Smooth muscle cell (in vitro differentiated cells): Measurements from ENCODE around the gene SEPTIN5. TPM values are rescaled to one million over a fixed set of nuclear protein-coding genes. Genes with fewer than 3 reads are reported as not detected.

Source experiments
- DNase-seq: peaks from one replicate; lab custom pipeline; 2025; ENCODE audit not compliant: unreplicated experiment; lab: John Stamatoyannopoulos, UW
- H2AFZ ChIP-seq: fragments of 200-600 bp; sonication (generic); 2 replicates; pipeline ENCODE4 v1.6.0; 2016; ENCODE audit warnings: antibody characterized with exemption, low read depth, mild to moderate bottlenecking
- H3F3A ChIP-seq: fragments of 200-600 bp; sonication (generic); 2 replicates; pipeline ENCODE4 v1.6.0; 2017; ENCODE audit warnings: antibody characterized with exemption, low read depth
- H3K27ac ChIP-seq: fragments of 200-600 bp; sonication (generic); 2 replicates; pipeline ENCODE4 v1.5.1; 2016; ENCODE audit warnings: low read depth, mild to moderate bottlenecking
- H3K27me3 ChIP-seq: fragments of 200-600 bp; sonication (generic); 2 replicates; pipeline ENCODE4 v1.6.1; 2016; ENCODE audit warnings: low read depth, mild to moderate bottlenecking
- H3K36me3 ChIP-seq: fragments of 200-600 bp; sonication (generic); 2 replicates; pipeline ENCODE4 v1.5.1; 2016; ENCODE audit warnings: low read depth
- H3K4me1 ChIP-seq: fragments of 200-600 bp; sonication (generic); 2 replicates; pipeline ENCODE4 v1.5.1; 2016; ENCODE audit warnings: low read depth
- H3K4me2 ChIP-seq: fragments of 200-600 bp; sonication (generic); 2 replicates; pipeline ENCODE4 v1.6.0; 2016; ENCODE audit warnings: mild to moderate bottlenecking
- H3K4me3 ChIP-seq: fragments of 200-600 bp; sonication (generic); 2 replicates; pipeline ENCODE4 v1.5.1; 2016; ENCODE audit warnings: mild to moderate bottlenecking
- H3K79me2 ChIP-seq: fragments of 200-600 bp; sonication (generic); 2 replicates; pipeline ENCODE4 v1.6.0; 2016; ENCODE audit warnings: low read depth, mild to moderate bottlenecking
- H3K9ac ChIP-seq: fragments of 200-600 bp; sonication (generic); 2 replicates; pipeline ENCODE4 v1.6.0; 2016; ENCODE audit warnings: low read depth
- H3K9me3 ChIP-seq: fragments of 200-600 bp; sonication (generic); replicated peaks from 2 replicates; pipeline ENCODE4 v1.5.1; 2016; ENCODE audit warnings: low read depth
- H4K20me1 ChIP-seq: fragments of 200-600 bp; sonication (generic); 2 replicates; pipeline ENCODE4 v1.6.0; 2016; ENCODE audit warnings: low read depth
- WGBS: methylation state at CpG from one replicate; pipeline ENCODE4 v1.1.7; 2016; ENCODE audit warnings: low lambda C conversion rate; 5-methylcytosine and 5-hydroxymethylcytosine counted together
- polyA plus RNA-seq: library from polyadenylated mRNA; unstranded; fragments of >200 nt; fragmentation: Nextera tagmentation; extraction: Ambion mirVana; gene quantifications from 2 replicates; pipeline ENCODE4 v1.2.1, GENCODE V29; 2016
- total RNA-seq: library from RNA; depleted of rRNA; stranded (reverse); fragments of >200 nt; gene quantifications from 2 replicates; pipeline ENCODE4 v1.2.3, GENCODE V29; 2014
- TF ChIP-seq, protein P1 (sequence below): fragments of 200-600 bp; sonication (generic); IDR thresholded peaks from 2 replicates; pipeline ENCODE4 v1.5.1; 2017; ENCODE audit warnings: borderline replicate concordance, mild to moderate bottlenecking, antibody characterized with exemption; ENCODE audit not compliant: insufficient read depth, poor library complexity, severe bottlenecking

SEPTIN5 gene
- total and polyA plus RNA-seq, 2 experiments from 2014 or later, result 26.6 to 64.1 TPM

DNA sequence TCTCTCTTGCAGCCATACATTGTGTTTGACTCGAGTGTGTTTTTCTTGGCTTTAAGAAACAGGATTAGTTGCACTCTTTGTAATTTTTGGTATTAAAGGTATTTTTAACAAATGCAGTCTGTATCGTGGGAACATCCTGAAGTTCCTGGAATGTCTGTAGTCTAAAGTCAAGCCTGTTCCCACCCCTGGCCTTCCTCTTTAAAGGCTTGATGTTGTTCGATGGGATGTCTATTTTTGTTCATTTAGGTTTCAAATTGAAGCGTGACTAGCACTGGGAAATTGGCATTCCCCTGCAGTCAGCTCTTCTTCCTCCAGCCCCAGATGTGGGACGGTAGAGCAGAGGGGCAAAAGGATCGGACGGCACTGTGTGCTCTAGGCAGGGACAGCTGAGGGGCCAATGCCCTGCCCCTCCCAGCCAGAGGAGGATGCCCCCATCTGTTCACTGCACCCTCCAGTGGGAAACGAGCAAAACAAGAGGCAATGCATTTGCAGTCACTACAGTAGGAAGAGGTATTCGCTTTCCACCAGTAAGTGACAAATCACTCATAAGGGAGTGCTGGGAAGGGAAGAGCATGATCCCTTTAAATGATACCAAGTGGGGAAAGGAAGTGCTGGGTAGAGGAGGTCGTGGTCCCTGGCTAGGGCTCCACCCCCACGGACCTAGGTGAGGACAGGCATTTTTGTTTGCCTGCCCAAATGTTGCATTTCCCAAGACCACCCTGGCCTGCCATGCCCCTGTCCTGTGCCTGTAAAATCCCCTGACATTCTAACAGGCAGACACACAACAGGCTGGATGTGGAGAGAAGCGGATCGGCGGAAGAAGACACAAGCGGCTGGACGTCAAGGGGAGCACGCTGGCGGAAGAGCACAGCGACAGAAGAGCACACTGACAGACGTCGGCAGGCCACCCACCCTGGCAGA lies 47.4 kb upstream of the SEPTIN5 start:
- Histone ChIP-seq H3K4me1 (peaks cover 4% of the 10 kb centered on the region), H3K9ac (no peak overlapping the region), H4K20me1 (no peaks in the 10 kb centered on the region), H3K27ac (no peak overlapping the region), H3K36me3 (no peaks in the 10 kb centered on the region), H3F3A (no peaks in the 10 kb centered on the region), H3K9me3 (no peaks in the 10 kb centered on the region), H3K4me2 (no peak overlapping the region), H3K4me3 (no peak overlapping the region), H2AFZ (no peak overlapping the region), H3K27me3 (no peaks in the 10 kb centered on the region), H3K79me2 (no peaks in the 10 kb centered on the region)
- 84% methylated on average over 21 of the region's 21 CpGs for WGBS
- no peak for DNase-seq
- TF ChIP-seq, protein P1, sequence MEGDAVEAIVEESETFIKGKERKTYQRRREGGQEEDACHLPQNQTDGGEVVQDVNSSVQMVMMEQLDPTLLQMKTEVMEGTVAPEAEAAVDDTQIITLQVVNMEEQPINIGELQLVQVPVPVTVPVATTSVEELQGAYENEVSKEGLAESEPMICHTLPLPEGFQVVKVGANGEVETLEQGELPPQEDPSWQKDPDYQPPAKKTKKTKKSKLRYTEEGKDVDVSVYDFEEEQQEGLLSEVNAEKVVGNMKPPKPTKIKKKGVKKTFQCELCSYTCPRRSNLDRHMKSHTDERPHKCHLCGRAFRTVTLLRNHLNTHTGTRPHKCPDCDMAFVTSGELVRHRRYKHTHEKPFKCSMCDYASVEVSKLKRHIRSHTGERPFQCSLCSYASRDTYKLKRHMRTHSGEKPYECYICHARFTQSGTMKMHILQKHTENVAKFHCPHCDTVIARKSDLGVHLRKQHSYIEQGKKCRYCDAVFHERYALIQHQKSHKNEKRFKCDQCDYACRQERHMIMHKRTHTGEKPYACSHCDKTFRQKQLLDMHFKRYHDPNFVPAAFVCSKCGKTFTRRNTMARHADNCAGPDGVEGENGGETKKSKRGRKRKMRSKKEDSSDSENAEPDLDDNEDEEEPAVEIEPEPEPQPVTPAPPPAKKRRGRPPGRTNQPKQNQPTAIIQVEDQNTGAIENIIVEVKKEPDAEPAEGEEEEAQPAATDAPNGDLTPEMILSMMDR, result no peak

DNA sequence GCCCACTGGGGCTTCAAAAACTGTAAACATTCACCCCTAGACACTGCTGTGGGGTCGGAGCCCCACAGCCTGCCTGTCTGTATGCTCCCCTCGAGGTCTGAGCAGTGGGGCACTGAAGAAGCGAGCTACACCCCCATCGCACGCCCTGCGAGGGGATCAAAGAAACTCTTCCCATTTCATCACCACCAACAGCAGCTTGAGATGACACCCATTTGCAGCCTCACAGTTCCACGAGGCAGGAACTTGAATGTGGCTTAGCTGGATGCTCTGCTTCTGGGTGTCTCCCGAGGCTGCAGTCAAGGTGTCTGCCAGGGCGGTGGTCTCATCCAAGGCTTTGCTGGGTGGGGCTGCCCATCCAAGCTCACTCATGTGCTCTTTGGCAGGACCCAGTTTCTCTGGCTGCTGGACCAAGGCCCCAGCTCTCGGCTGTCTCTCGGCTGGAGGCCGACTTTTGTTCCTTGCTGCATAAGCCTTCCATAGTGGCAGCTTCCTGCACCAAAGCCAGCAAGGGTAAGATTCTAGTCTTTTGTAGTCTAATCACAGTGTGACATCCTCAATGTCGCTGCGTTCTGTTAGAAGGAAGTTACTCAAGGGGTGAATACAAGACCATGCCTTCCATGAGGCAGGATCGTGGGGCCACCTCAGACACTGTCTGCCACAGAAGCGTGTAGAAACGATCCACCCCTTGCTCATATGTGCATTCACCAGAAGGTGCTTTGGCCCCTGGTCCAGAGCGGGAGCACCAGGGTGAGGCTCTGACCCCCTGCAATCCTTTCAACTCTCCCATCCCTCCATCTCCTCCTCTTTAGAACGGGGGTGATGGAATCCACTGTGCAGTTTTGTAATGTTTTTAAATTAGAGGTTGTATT lies 46.2 kb upstream of the SEPTIN5 start:
- Histone ChIP-seq H3K4me3 (no peak overlapping the region), H3K4me1 (peaks cover 4% of the 10 kb centered on the region), H2AFZ (no peak overlapping the region), H3K9me3 (no peaks in the 10 kb centered on the region), H3K27me3 (no peaks in the 10 kb centered on the region), H4K20me1 (no peaks in the 10 kb centered on the region), H3K27ac (no peak overlapping the region), H3K9ac (no peak overlapping the region), H3K36me3 (no peaks in the 10 kb centered on the region), H3K79me2 (no peaks in the 10 kb centered on the region), H3F3A (no peaks in the 10 kb centered on the region), H3K4me2 (no peak overlapping the region)
- TF ChIP-seq, protein P1, result no peak
- DNase-seq, result no peak
- WGBS, result 92% methylated on average over 19 of the region's 19 CpGs

DNA sequence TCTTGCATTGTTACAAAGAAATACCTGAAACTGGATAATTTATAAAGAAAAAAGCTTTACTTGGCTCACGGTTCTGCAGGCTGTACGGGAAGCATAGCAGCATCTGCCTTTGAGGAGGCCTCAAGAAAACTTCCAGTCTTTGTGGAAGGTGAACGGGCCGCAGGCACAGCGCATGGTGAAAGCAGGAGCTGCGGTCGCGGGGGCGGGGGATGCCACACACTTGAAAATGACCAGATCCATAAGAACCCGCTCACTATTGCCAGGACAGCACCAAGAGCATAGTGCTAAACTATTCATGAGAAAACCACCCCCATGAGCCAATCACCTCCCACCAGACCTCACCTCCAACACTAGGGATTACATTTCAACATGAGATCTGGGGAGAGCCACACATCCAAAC lies 45.6 kb upstream of the SEPTIN5 start:
- Histone ChIP-seq H3F3A (no peaks in the 10 kb centered on the region), H3K36me3 (no peaks in the 10 kb centered on the region), H3K4me2 (no peak overlapping the region), H3K9ac (no peak overlapping the region), H2AFZ (no peak overlapping the region), H3K27me3 (no peaks in the 10 kb centered on the region), H4K20me1 (no peaks in the 10 kb centered on the region), H3K27ac (no peak overlapping the region), H3K79me2 (no peaks in the 10 kb centered on the region), H3K4me1 (peaks cover 2% of the 10 kb centered on the region), H3K4me3 (no peak overlapping the region), H3K9me3 (no peaks in the 10 kb centered on the region)
- no peak for DNase-seq
- TF ChIP-seq, protein P1, result no peak
- 92% methylated on average over 10 of the region's 10 CpGs for WGBS
